NCI-H1092 treated with DMSO at 0.1 percent for 48 hours (cell line): Measurements from ENCODE around the gene ITPA.

Experiments
- DNase-seq: peaks from one replicate; lab custom pipeline; 2025; lab: John Stamatoyannopoulos, UW

Gene ITPA

GRCh38 chr20:3209257-3209945 is at the start of gene ITPA:
ITPA (plus strand) TSS chr20:3209498; CDS start chr20:3209552, 54 bp downstream.
- peak; percentile 55 for DNase-seq

- no peak for DNase-seq
Observed at GRCh38 chr20:3160418-3160817, 48.9 kb upstream of the ITPA start.

- DNase-seq: no peak
Observed at GRCh38 chr20:3161316-3162079, 47.8 kb upstream of the ITPA start.

- DNase-seq: peak; percentile 93
Observed at GRCh38 chr20:3162080-3162611, 47.2 kb upstream of the ITPA start.

DNA sequence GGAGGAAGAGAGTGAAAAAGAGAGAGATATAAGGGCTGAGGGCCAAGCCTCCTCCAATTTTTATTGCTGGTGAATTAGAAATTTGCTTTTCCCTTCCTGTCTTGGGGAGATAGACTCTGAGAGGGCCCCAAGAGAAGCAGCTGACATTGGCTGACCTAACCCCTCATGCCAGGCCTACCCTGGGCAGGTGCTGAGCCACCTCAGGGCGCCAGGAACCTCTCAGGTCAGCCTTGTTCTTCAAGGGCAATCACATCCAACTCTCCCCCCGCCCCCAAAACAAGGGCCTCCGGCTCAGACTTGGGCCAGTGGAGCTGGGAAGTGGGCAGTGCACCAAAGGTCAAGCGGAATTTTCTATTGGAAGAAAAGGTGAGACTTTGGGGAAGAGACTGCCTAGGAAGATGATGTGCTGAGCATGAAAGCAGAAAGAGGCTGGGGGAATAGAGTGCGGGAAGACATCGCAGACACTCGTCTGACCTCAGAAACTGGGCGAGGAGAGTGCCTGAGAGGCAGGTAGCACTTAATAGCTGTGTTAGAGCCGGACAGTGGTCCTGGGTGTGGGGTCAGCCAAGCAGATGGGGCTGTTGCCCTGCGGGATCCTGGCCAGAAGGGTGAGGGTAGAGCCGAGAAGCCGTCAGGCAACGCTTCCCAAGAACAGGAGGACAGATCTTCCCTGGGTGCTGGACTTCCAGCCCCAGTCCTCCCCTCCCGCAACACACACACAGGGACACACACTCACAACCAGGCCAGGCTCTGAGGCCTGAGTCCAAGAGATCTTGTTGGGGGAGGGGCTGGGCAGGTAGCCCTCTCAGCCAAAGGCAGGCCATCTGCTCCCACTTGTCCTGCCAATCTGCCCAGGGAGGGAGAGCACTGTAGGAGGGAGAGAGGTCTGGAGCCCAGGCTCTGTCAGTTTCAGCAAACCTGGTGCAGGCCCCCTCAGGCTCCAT is 45.9 kb upstream of the ITPA start:
- DNase-seq: peak; percentile 66

GRCh38 chr20:3164043-3164762 is 45.1 kb upstream of the ITPA start:
- peak; percentile 3 for DNase-seq

GRCh38 chr20:3164763-3165410 is 44.4 kb upstream of the ITPA start:
- DNase-seq: no peak

DNA sequence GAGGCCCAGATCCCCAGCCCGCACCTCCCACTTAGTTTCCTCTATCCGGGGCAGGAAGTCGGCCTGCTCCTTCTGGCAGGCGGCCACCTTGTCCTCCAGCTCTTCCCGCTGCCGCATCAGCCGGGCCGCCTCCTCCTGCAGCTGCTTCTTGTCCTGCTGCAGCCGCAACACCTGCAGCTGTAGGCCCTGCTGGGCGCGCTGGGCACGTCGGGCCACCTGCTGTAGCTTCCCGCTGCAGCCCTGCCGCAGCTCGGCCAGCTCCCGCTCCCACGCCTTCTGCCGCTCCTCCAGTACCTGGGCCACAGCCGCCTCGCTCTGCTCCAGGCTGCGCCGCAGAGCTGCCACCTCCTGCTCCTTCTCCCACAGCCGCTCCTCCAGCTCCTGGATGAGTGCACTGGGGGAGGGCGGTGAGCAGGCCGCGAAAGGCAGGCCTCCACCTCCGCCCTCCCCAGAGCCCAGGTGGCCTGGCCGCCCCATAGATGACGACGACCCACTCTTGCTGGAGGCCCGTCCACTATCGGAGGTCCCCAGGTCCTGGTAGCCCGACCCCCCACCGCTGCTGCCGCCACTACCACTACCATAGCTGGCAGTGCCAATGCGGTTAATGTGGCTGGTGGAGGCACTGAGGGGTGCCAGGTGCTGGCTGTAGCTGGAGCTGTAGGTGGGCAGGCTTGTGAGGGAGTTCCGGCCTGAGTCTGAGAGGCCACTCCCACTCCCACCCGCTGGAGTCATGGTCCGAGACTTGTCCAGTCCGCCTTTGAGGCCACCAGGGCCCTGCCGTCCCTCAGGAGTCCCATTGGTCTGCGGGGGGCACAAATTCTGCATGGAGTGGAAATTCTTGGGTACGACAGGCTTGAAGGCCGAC is 43.6 kb upstream of the ITPA start:
- DNase-seq: peak; percentile 76

DNA sequence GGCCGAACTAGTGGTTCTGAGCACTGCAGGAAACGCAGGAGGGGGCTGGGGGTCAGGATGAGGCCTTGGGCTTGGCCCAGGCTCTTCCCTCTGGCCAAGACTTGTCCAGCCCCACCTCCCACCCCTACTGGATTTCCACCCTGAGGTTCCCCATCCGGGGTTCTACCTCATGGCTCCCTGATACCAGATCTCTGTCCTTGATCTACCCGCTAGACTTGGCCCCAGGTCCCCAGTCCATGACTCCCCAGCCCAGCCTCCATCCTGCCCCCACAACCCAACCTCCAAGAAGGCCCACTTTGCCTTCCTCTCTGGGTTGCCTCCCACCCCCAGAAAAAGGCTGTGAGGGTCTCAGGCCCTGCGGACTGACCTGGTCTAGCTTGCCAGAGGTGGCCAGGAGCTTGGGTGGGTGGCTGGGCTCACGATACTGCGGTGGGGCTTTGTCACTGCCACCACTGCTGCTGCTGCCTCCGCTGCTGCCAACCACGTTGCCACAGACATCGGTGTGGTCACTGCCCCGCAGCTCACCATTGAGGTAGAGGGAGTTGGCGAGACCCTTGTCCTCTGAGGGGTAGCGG is 42.9 kb upstream of the ITPA start:
- DNase-seq: no peak

DNA sequence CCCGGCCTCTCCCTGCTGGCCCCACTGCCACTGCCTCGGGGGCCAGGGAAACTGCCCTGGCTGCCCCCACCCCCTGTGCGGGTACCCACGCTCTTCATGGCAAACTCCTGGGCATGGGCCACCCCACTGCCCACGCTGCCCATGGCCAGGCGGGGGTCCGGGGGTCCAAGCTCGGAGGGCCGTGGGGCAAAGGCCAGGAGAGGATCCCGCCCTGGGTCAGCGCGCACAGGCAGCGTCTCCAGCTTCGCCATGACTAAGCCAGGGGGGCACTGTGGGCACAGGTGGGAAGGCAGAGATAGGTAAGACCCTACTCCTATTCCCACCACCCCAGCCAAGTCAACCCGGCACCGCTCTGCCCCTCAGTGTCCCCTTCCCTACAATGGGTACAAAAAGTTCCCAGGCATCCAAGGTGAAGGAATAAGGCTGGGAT is 42.4 kb upstream of the ITPA start:
- no peak for DNase-seq

GRCh38 chr20:3167738-3168078 is 41.6 kb upstream of the ITPA start:
- DNase-seq: no peak

GRCh38 chr20:3168079-3168828 is 41.0 kb upstream of the ITPA start:
- DNase-seq: no peak

DNA sequence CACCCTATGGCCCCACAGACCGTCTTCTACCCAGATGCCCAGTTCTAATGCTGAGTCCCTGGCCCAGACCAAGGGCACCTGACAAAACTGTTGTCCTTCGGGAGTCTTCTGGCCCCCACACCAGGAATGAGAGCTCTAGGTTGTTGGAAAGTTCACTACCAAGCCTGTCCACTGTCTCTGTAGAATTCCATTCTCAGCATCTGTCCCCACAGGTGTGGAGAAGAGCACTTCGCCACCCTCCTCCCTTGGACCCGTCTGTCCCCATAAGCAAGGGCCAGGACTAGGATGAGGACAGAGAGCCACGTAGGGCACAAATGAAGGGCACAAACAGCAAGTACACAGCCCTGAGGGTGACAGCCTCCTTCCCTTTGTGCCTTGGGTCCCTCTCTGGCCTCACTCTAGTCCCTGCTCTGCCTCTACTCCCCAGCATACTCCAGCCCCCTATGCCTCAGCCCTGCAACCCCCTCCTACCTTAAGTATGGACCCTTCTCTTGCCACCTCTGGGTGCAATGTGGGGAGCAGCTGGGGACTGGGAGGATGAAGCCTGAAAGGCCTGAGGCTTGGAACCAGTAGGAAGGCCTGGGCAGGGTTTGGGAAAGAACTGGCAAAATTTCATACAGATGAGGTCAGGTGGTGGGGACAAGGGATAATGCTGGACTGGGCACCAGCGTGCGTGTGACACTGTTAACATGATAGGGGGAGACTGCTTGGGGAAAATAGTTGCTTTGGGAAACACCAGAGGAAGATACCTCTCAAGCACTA is 40.3 kb upstream of the ITPA start:
- DNase-seq: no peak

DNA sequence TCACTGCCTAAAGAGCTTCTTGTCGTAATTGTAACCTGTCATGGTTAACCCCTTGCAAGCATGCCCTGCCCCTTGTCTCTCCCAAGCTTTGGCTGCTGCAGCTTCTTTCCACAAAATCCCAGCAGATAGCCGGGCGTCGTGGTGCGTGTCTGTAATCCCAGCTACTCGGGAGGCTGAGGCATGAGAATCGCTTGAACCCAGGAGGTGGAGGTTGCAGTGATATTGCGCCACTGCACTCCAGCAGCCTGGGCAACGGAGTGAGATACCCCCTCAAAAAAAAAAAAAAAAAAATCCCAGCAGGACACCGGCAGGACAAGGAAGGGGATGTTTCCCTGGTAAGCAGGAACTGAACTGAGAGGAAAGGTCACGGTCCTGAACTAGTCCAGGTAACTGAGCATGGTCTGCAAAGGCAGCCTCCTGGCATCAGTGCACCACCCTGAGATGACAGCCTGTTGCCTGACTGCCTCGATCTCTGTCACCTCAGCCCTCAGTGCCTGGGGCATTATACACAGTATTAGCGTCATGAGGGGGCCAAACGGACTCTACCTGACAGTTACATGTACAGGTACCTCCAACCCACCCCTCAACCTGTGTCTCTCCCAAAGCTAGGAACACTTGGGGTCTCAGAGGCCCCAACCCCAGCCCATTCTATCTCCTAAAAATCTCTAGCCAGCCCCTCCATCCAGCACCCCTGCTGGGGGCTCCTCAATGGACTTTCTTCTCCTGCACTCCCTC is 37.7 kb upstream of the ITPA start:
- DNase-seq: no peak

DNA sequence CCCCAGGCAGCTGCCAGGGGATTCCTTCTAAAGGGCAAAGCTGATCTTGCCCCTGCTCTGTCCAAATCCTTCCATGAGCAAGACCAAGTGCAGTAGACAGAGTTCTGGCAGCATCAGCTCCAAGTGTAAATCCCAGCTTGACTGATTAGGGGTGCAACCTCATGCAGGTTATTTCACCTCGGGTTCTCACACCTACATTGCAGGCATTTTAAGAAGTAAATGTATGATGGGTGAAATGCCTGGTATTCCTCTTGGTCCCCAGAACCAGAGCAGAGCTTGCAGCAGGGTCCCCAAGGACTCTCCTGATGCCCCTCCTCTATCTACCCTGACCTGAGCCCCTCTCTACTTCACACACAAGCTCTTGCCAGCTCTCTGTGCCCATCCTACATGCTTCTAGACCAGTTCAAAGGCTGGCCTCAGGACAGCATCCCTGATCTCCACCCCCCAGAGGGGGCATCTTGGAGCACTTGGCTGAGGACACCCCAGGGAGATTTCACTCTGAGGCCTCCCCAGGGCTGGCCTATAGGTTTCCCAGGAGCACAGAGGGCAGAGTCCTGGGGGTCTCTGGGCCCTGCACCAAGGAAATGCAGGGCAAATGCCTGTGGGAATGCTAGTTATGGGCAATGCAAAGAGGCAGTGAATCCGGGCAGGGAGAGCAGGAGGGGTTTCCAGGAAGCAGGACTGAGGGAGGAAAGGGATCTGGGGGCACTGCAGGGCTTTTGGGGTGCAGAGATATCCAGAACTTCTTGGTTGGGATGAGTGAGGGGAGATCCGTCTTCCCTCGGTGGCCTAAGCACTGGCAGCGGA is 37.0 kb upstream of the ITPA start:
- DNase-seq: no peak

GRCh38 chr20:3172933-3173609 is 36.2 kb upstream of the ITPA start, which contains the start of gene LZTS3:
LZTS3 (minus strand) TSS chr20:3173549; CDS start chr20:3167163, 6,386 bp downstream.
- peak; percentile 67 for DNase-seq
